MCF 10A (cell line): ENCODE results near the gene DCLK3. TPM values are rescaled to one million over a fixed set of nuclear protein-coding genes. Genes with fewer than 3 reads are reported as not detected.

Experiments used
- BruUV-seq: library from RNA; stranded (reverse); fragments of 400-500 nt; replicated peaks from 2 replicates; lab custom pipeline; 2021; lab: Mats Ljungman, UMichigan
- CTCF ChIA-PET: fragments of 300-600 bp; sonication (Branson Sonifier 250); formaldehyde crosslinking; extraction: SDS; loops from one replicate; lab custom pipeline; 2021; ENCODE audit warnings: antibody characterized with exemption, inconsistent platforms; lab: Yijun Ruan, JAX
- POLR2A ChIA-PET: fragments of 300-600, 350-650 bp; sonication (Branson Sonifier 250); formaldehyde crosslinking; extraction: SDS; loops from one replicate; lab custom pipeline; 2020; ENCODE audit warnings: antibody characterized with exemption, inconsistent platforms; lab: Yijun Ruan, JAX
- DNase-seq: peaks from one replicate; pipeline ENCODE4 v3.0.0-alpha.2; 2018; ENCODE audit not compliant: unreplicated experiment
- H3K27ac Mint-ChIP-seq: one replicate; pipeline ENCODE4 v1.8.0; 2022; ENCODE audit warnings: mild to moderate bottlenecking, low read depth, mixed read lengths; ENCODE audit not compliant: unreplicated experiment
- H3K27me3 Mint-ChIP-seq: one replicate; pipeline ENCODE4 v1.8.0; 2022; ENCODE audit warnings: mixed read lengths; ENCODE audit not compliant: insufficient read depth, unreplicated experiment
- H3K36me3 Mint-ChIP-seq: one replicate; pipeline ENCODE4 v1.8.0; 2022; ENCODE audit warnings: mild to moderate bottlenecking, moderate library complexity, mixed read lengths; ENCODE audit not compliant: insufficient read depth, unreplicated experiment
- H3K4me1 Mint-ChIP-seq: one replicate; pipeline ENCODE4 v1.8.0; 2022; ENCODE audit warnings: mixed read lengths; ENCODE audit not compliant: insufficient read depth, unreplicated experiment
- H3K4me3 Mint-ChIP-seq: one replicate; pipeline ENCODE4 v1.8.0; 2022; ENCODE audit warnings: mild to moderate bottlenecking, moderate library complexity, mixed read lengths; ENCODE audit not compliant: unreplicated experiment
- H3K9me3 Mint-ChIP-seq: one replicate; pipeline ENCODE4 v1.8.0; 2022; ENCODE audit warnings: mixed read lengths; ENCODE audit not compliant: unreplicated experiment
- intact Hi-C: fragments of 100-400 bp; cut with micrococcal nuclease; formaldehyde crosslinking; loops from 2 replicates; pipeline ENCODE4 v1.14.1; 2022
- total RNA-seq: library from RNA; stranded (reverse); gene quantifications from 2 replicates; pipeline ENCODE4 v1.2.3, GENCODE V29; 2022
- TF ChIP-seq, protein P1 (sequence below): fragments of 200-600 bp; IDR thresholded peaks from one replicate; pipeline ENCODE4 v1.8.0; 2022; ENCODE audit warnings: antibody characterized with exemption, mild to moderate bottlenecking; ENCODE audit not compliant: unreplicated experiment

Gene DCLK3
- total RNA-seq, 1 experiment from 2014 or later, result not detected

DNA sequence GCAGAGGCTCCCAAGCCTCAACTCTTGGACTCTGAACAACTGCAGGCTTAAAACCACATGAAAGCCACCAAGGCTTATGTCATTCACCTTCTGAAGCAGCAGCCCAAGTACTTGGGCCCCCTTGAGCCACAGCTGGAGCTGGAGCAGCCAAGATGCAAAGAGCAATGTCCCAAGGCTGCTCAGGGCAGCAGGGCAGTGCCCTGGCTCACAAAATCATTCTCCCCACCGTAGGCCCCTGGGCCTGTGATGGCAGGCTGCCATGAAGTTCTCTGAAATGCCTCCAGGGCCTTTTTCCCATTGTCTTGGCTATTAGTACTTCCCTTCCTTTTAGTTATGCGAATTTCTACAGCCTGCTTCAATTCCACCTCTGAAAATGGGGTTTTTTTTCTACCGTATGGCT, 83.4 kb downstream of the DCLK3 start:
- Mint-ChIP-seq H3K27me3 (no peaks in the 10 kb centered on the region), H3K4me1 (peaks cover 34% of the 10 kb centered on the region), H3K9me3 (peaks cover 8% of the 10 kb centered on the region), H3K4me3 (no peak overlapping the region), H3K27ac (no peak overlapping the region), H3K36me3 (peaks cover 6% of the 10 kb centered on the region)
- peak; percentile 36 for DNase-seq
- TF ChIP-seq, protein P1, sequence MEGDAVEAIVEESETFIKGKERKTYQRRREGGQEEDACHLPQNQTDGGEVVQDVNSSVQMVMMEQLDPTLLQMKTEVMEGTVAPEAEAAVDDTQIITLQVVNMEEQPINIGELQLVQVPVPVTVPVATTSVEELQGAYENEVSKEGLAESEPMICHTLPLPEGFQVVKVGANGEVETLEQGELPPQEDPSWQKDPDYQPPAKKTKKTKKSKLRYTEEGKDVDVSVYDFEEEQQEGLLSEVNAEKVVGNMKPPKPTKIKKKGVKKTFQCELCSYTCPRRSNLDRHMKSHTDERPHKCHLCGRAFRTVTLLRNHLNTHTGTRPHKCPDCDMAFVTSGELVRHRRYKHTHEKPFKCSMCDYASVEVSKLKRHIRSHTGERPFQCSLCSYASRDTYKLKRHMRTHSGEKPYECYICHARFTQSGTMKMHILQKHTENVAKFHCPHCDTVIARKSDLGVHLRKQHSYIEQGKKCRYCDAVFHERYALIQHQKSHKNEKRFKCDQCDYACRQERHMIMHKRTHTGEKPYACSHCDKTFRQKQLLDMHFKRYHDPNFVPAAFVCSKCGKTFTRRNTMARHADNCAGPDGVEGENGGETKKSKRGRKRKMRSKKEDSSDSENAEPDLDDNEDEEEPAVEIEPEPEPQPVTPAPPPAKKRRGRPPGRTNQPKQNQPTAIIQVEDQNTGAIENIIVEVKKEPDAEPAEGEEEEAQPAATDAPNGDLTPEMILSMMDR, result no peak
- CTCF ChIA-PET, result interaction anchor here (0.7 kb wide), 1 partner anchor 20 kb away, joined by 3 read pairs; no protein-coding TSS in a partner anchor
- intact Hi-C loops, result no loop called here
- POLR2A ChIA-PET, result no interaction called here
- no TSS peak for BruUV-seq

DNA sequence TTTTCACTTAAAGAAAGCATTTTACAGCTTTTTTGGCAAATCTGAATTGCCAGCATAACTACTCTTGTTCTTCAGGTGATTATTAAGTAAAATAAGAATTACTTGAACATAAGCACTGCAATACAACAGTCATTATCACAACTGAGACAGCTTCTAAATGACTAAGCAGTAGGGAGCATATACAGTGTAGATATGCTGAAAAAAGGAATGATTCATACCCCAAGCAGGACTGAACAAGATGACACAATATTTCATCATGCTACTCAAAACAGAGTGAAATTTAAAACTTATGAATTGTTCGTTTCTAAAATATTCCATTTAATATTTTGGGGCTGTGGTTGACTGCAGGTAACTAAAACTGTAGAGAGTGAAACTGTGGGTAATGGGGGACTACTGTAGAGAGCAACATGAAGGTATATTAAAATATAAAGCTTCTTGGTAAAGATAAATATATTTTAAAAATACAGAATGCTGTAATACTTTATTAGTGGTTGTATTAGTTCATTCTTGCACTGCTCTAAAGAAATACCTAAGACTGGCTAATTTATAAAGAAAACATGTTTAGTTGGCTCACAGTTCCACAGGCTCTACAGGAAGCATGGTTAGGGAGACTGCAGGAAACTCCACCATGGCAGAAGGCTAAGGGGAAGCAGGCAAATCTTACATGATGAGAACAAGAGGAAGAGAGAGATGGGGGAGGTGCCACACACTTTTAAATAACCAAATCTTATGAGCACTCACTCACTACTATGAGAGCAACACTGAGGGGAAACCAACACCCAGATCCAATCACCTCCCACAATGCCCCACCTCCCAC, 84.8 kb downstream of the DCLK3 start:
- TF ChIP-seq, protein P1, result no peak
- H3K27me3 Mint-ChIP-seq, result no peaks in the 10 kb centered on the region
- peaks cover 6% of the 10 kb centered on the region for H3K36me3 Mint-ChIP-seq
- POLR2A ChIA-PET, result interaction anchor here (0.5 to 2.2 kb wide), 5 partner anchors 16 to 365 kb away, joined by 3 to 7 read pairs (median 3); no protein-coding TSS in a partner anchor
- peaks cover 8% of the 10 kb centered on the region for H3K9me3 Mint-ChIP-seq
- BruUV-seq, result TSS peak; percentile 97
- CTCF ChIA-PET, result interaction anchor here (1.1 kb wide), 1 partner anchor 556 kb away, joined by 3 read pairs; no protein-coding TSS in a partner anchor
- H3K4me1 Mint-ChIP-seq, result peaks cover 34% of the 10 kb centered on the region
- peak; percentile 80 for DNase-seq
- peak overlapping the region; percentile 41 for H3K4me3 Mint-ChIP-seq
- H3K27ac Mint-ChIP-seq, result peak overlapping the region; percentile 99
- intact Hi-C loops, result loop anchor here (1.0 kb wide), 2 partner anchors 16 to 31 kb away; no protein-coding TSS in a partner anchor

DNA sequence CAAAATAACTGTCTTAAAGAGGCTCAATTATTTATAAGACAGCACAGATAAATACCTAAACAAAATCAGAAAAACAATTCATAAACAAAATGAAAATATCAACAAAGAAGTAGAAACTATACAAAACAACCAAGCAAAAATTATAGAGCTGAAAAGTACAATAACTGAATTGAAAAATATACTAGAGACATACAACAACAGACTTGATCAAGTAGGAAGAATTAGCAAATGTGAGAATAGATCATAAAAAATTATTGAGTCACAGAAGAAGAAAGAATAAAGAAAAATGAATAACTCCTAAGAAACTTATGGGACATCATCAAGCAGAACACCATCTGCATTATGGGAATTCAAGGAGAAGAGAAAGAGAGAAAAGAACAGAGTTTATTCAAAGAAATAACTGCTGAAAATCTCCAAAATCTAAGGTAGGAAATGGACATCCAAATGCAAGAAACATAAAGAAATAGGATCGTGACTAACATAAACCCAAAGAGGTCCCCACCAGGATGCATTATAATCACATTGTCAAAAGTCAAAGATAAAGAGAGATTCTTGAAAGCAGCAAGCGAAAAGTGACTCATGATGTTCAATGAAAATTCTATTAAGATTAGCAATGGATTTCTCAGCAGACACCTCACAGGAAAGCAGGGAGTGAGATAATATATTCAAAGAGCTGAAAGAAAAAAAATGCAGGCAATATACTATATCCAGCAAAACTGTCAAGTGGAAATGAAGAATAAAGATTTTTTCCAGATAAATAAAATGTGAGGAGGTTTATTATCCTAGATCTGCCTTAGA, 85.9 kb downstream of the DCLK3 start:
- H3K4me1 Mint-ChIP-seq, result peaks cover 34% of the 10 kb centered on the region
- DNase-seq, result peak; percentile 20
- POLR2A ChIA-PET, result interaction anchor here (0.8 to 2.2 kb wide), 2 partner anchors 17 to 81 kb away, joined by 3 to 7 read pairs; no protein-coding TSS in a partner anchor
- TF ChIP-seq, protein P1, result no peak
- peaks cover 8% of the 10 kb centered on the region for H3K9me3 Mint-ChIP-seq
- H3K27me3 Mint-ChIP-seq, result no peaks in the 10 kb centered on the region
- no TSS peak for BruUV-seq
- CTCF ChIA-PET, result interaction anchor here (0.7 to 1.5 kb wide), 4 partner anchors 18 to 554 kb away, joined by 3 to 5 read pairs (median 3); no protein-coding TSS in a partner anchor
- intact Hi-C loops, result loop anchor here (1.0 kb wide), 2 partner anchors 17 to 30 kb away; no protein-coding TSS in a partner anchor
- H3K36me3 Mint-ChIP-seq, result peaks cover 6% of the 10 kb centered on the region
- H3K4me3 Mint-ChIP-seq, result no peak overlapping the region
- H3K27ac Mint-ChIP-seq, result peak overlapping the region; percentile 99
